ENCODE results near the gene MVB12B.

Gene MVB12B

GRCh38 chr9:126420135-126420534 is 93.5 kb downstream of the MVB12B start:
- Histone ChIP-seq H3F3A (ENCODE audit: insufficient read depth) (no peaks in the 10 kb centered on the region), H3K27ac (ENCODE audit: low read depth, low read length) (no peak overlapping the region), H3K4me3 (ENCODE audit: insufficient read depth, low read length, poor library complexity, severe bottlenecking) (no peak overlapping the region), H3K4me2 (ENCODE audit: low read depth, low read length, poor library complexity, severe bottlenecking) (no peak overlapping the region), H3K9me2 (replicated peaks; ENCODE audit: insufficient read depth, low read length) (no peaks in the 10 kb centered on the region), H2AFZ (ENCODE audit: low read depth, low read length, severe bottlenecking) (no peak overlapping the region), H3K27me3 (ENCODE audit: low read length) (no peaks in the 10 kb centered on the region), H4K20me1 (ENCODE audit: low read depth, low read length) (no peaks in the 10 kb centered on the region), H3K79me2 (ENCODE audit: insufficient read depth, low read length) (no peaks in the 10 kb centered on the region), H3K9me3 (ENCODE audit: insufficient read depth, low read length) (no peaks in the 10 kb centered on the region), H3K9ac (ENCODE audit: low read length) (no peak overlapping the region), H3K36me3 (ENCODE audit: low read length) (no peaks in the 10 kb centered on the region)
- TF ChIP-seq EZH2phosphoT487 (conservative IDR thresholded peaks at IDR 0.05; ENCODE audit: low read length) (no peak), CTCF (IDR thresholded peaks at IDR 0.05; ENCODE audit: insufficient read depth, low read length, poor library complexity, severe bottlenecking) (no peak)

GRCh38 chr9:126420643-126421564 is 94.3 kb downstream of the MVB12B start:
- no peaks in the 10 kb centered on the region for H3K79me2 ChIP-seq (ENCODE audit: insufficient read depth, low read length)
- no peak overlapping the region for H3K27ac ChIP-seq (ENCODE audit: low read depth, low read length)
- no peaks in the 10 kb centered on the region for H3K9me3 ChIP-seq (ENCODE audit: insufficient read depth, low read length)
- H3K36me3 ChIP-seq (ENCODE audit: low read length): no peaks in the 10 kb centered on the region
- H3K4me2 ChIP-seq (ENCODE audit: low read depth, low read length, poor library complexity, severe bottlenecking): no peak overlapping the region
- H3K27me3 ChIP-seq (ENCODE audit: low read length): no peaks in the 10 kb centered on the region
- no peak overlapping the region for H2AFZ ChIP-seq (ENCODE audit: low read depth, low read length, severe bottlenecking)
- no peaks in the 10 kb centered on the region for H3K9me2 ChIP-seq (replicated peaks; ENCODE audit: insufficient read depth, low read length)
- no peak overlapping the region for H3K9ac ChIP-seq (ENCODE audit: low read length)
- no peaks in the 10 kb centered on the region for H4K20me1 ChIP-seq (ENCODE audit: low read depth, low read length)
- TF ChIP-seq CTCF (IDR thresholded peaks at IDR 0.05; ENCODE audit: insufficient read depth, low read length, poor library complexity, severe bottlenecking): no peak
- no peak for TF ChIP-seq EZH2phosphoT487 (conservative IDR thresholded peaks at IDR 0.05; ENCODE audit: low read length)
- no peaks in the 10 kb centered on the region for H3F3A ChIP-seq (ENCODE audit: insufficient read depth)
- no peak overlapping the region for H3K4me3 ChIP-seq (ENCODE audit: insufficient read depth, low read length, poor library complexity, severe bottlenecking)

GRCh38 chr9:126421567-126422428 is 95.2 kb downstream of the MVB12B start:
- no peaks in the 10 kb centered on the region for H3K36me3 ChIP-seq (ENCODE audit: low read length)
- H3K9me3 ChIP-seq (ENCODE audit: insufficient read depth, low read length): no peaks in the 10 kb centered on the region
- H4K20me1 ChIP-seq (ENCODE audit: low read depth, low read length): no peaks in the 10 kb centered on the region
- no peaks in the 10 kb centered on the region for H3K27me3 ChIP-seq (ENCODE audit: low read length)
- H3F3A ChIP-seq (ENCODE audit: insufficient read depth): no peaks in the 10 kb centered on the region
- H3K79me2 ChIP-seq (ENCODE audit: insufficient read depth, low read length): no peaks in the 10 kb centered on the region
- no peaks in the 10 kb centered on the region for H3K9me2 ChIP-seq (replicated peaks; ENCODE audit: insufficient read depth, low read length)
- H2AFZ ChIP-seq (ENCODE audit: low read depth, low read length, severe bottlenecking): no peak overlapping the region
- H3K4me3 ChIP-seq (ENCODE audit: insufficient read depth, low read length, poor library complexity, severe bottlenecking): no peak overlapping the region
- H3K4me2 ChIP-seq (ENCODE audit: low read depth, low read length, poor library complexity, severe bottlenecking): no peak overlapping the region
- H3K27ac ChIP-seq (ENCODE audit: low read depth, low read length): no peak overlapping the region
- H3K9ac ChIP-seq (ENCODE audit: low read length): no peak overlapping the region
- no peak for TF ChIP-seq EZH2phosphoT487 (conservative IDR thresholded peaks at IDR 0.05; ENCODE audit: low read length)
- TF ChIP-seq CTCF (IDR thresholded peaks at IDR 0.05; ENCODE audit: insufficient read depth, low read length, poor library complexity, severe bottlenecking): no peak

All from SU-DHL-6 (cell line).